ENCODE measurements around the gene GBF1. TPM values are rescaled to one million over a fixed set of nuclear protein-coding genes. Genes with fewer than 3 reads are reported as not detected.

GBF1 gene
- total and polyA plus RNA-seq, 2 of the 13 experiments (the other 11 are each of a cell fraction or from before 2014, with no cell fraction given): 17.1 to 21.9 TPM

- TF ChIP-seq ZNF574 (CRISPR knock-in tag; IDR thresholded peaks at IDR 0.05): peak; percentile 56
- TF ChIP-seq PAX8 (CRISPR knock-in tag; IDR thresholded peaks at IDR 0.05; ENCODE audit: borderline replicate concordance): no peak
- no peak for TF ChIP-seq NCOA2 (CRISPR knock-in tag; IDR thresholded peaks at IDR 0.05)
- TF ChIP-seq DDIT3 (CRISPR knock-in tag; IDR thresholded peaks at IDR 0.05): no peak
- no peak for TF ChIP-seq ZNF780A (CRISPR knock-in tag; IDR thresholded peaks at IDR 0.05)
- TF ChIP-seq IKZF4 (CRISPR knock-in tag; IDR thresholded peaks at IDR 0.05; ENCODE audit: borderline replicate concordance, low read depth, not compliant biosample characterization): no peak
- no peak for TF ChIP-seq ZNF550 (CRISPR knock-in tag; IDR thresholded peaks at IDR 0.05; ENCODE audit: borderline replicate concordance)
- TF ChIP-seq ZBTB3 (CRISPR knock-in tag; IDR thresholded peaks at IDR 0.05; ENCODE audit: borderline replicate concordance, low read depth): no peak
- TF ChIP-seq KDM5B (CRISPR knock-in tag; IDR thresholded peaks at IDR 0.05; ENCODE audit: borderline replicate concordance): peak; percentile 69; the same call in 1 of the 2 replicates
- TF ChIP-seq TGIF2 (CRISPR knock-in tag; IDR thresholded peaks at IDR 0.05): no peak
- no peak for TF ChIP-seq ZFX (CRISPR knock-in tag; IDR thresholded peaks at IDR 0.05; ENCODE audit: low read depth)
- TF ChIP-seq ZNF225 (CRISPR knock-in tag; IDR thresholded peaks at IDR 0.05): no peak; the same call in 1 of the 2 replicates
- TF ChIP-seq HCFC1 (IDR thresholded peaks at IDR 0.05; ENCODE audit: low read depth, low read length): no peak
- no peak for TF ChIP-seq ZHX1 (CRISPR knock-in tag; IDR thresholded peaks at IDR 0.05; ENCODE audit: low read depth)
- TF ChIP-seq E2F2 (CRISPR knock-in tag; IDR thresholded peaks at IDR 0.05; ENCODE audit: borderline replicate concordance): peak; percentile 69; the same call in 1 of the 2 replicates
- TF ChIP-seq SETDB1 (CRISPR knock-in tag; IDR thresholded peaks at IDR 0.05; ENCODE audit: borderline replicate concordance): no peak
- peak; percentile 75 for TF ChIP-seq KDM2A (CRISPR knock-in tag; IDR thresholded peaks at IDR 0.05; ENCODE audit: borderline replicate concordance, low read depth)
- no peak for TF ChIP-seq KDM6A (CRISPR knock-in tag; IDR thresholded peaks at IDR 0.05; ENCODE audit: low read depth)
- TF ChIP-seq DR1 (CRISPR knock-in tag; IDR thresholded peaks at IDR 0.05): no peak
- TF ChIP-seq ZNF7 (CRISPR knock-in tag; IDR thresholded peaks at IDR 0.05): no peak
- no peak for TF ChIP-seq NBN (conservative IDR thresholded peaks at IDR 0.05)
- TF ChIP-seq NAIF1 (CRISPR knock-in tag; IDR thresholded peaks at IDR 0.05; ENCODE audit: borderline replicate concordance): no peak; the same call in 1 of the 2 replicates
- no peak for TF ChIP-seq SUZ12 (IDR thresholded peaks at IDR 0.05; ENCODE audit: low read depth, low read length)
Observed at GRCh38 chr10:102419269-102420180, 174.2 kb downstream of the GBF1 start (continued).
